ENCODE data around the gene THSD4. TPM values are rescaled to one million over a fixed set of nuclear protein-coding genes. Genes with fewer than 3 reads are reported as not detected.

Gene THSD4
- total RNA-seq, 2 experiments from 2014 or later: not detected

DNA sequence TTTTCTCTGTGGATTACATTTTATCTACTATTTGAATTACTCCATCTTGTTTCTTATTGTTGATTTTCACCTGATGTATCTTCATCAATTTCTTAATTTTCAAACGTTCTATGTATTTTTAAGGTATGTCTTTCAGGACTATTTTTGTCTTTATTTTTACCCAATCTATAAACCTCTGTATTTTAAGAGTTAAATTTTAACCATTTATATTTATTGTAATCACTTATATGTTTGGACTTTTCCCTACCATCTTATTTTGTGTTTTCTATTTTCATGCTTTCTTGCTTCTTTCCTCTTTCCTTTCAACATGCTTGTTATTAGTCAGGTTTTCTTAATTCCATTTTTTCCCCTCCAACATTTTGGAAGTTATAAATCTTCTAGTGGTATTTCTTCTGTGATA is 645.6 kb downstream of the THSD4 start:
- H3K79me2 ChIP-seq (ENCODE audit: insufficient read depth, low read depth, low read length): no peaks in the 10 kb centered on the region
- POLR2A ChIA-PET: no interaction called here
- BruUV-seq (replicated peaks): no TSS peak
- no peaks in the 10 kb centered on the region for H3K9me3 ChIP-seq (ENCODE audit: low read length)
- intact Hi-C loops (cut with micrococcal nuclease; ENCODE audit: unreplicated experiment): no loop called here
- no peak overlapping the region for H3K27ac ChIP-seq (ENCODE audit: low read depth, low read length, poor library complexity, severe bottlenecking)
- no peak overlapping the region for H2AFZ ChIP-seq (ENCODE audit: low read length)
- no peaks in the 10 kb centered on the region for H3K36me3 ChIP-seq (ENCODE audit: insufficient read depth, low read length)
- H3K4me2 ChIP-seq (ENCODE audit: low read length): no peak overlapping the region
- DNase-seq (ENCODE audit: low spot score): no peak
- H3K4me3 ChIP-seq (ENCODE audit: low read depth, low read length, poor library complexity, severe bottlenecking): no peak overlapping the region
- no peaks in the 10 kb centered on the region for H4K20me1 ChIP-seq (ENCODE audit: insufficient read depth, low read length)
- H3K9me2 ChIP-seq (ENCODE audit: insufficient read depth, low read length): no peaks in the 10 kb centered on the region
- CTCF ChIA-PET (ENCODE audit: unreplicated experiment): no interaction called here
- H3K4me1 ChIP-seq (ENCODE audit: insufficient read depth, low read length, poor library complexity, severe bottlenecking): no peaks in the 10 kb centered on the region
- TF ChIP-seq, protein P1, sequence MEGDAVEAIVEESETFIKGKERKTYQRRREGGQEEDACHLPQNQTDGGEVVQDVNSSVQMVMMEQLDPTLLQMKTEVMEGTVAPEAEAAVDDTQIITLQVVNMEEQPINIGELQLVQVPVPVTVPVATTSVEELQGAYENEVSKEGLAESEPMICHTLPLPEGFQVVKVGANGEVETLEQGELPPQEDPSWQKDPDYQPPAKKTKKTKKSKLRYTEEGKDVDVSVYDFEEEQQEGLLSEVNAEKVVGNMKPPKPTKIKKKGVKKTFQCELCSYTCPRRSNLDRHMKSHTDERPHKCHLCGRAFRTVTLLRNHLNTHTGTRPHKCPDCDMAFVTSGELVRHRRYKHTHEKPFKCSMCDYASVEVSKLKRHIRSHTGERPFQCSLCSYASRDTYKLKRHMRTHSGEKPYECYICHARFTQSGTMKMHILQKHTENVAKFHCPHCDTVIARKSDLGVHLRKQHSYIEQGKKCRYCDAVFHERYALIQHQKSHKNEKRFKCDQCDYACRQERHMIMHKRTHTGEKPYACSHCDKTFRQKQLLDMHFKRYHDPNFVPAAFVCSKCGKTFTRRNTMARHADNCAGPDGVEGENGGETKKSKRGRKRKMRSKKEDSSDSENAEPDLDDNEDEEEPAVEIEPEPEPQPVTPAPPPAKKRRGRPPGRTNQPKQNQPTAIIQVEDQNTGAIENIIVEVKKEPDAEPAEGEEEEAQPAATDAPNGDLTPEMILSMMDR (conservative IDR thresholded peaks at IDR 0.05; ENCODE audit: low read length): no peak
- no peak for TF ChIP-seq EZH2phosphoT487 (IDR thresholded peaks at IDR 0.05; ENCODE audit: borderline replicate concordance, low read depth, low read length)

DNA sequence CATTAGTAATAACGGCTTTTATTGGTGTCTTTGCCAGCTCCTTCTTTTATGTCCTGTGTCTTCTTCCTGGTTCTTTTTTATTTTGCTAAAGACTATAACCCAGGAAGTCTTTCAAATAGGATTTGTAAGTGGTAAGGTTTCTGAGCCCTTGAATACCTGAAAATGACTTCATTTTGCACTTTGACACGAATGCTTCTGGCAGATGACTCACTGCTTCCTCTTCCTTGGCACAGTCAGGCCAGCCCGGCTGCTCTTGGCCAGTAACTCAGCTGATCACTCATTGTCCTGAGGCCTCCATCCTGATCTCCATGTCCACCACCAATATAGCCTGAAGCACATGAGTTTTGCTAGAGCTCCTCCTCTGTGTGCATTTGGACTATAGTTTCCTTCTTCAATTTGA is 646.4 kb downstream of the THSD4 start:
- H3K4me3 ChIP-seq (ENCODE audit: low read depth, low read length, poor library complexity, severe bottlenecking): no peak overlapping the region
- H3K4me2 ChIP-seq (ENCODE audit: low read length): no peak overlapping the region
- H3K9me3 ChIP-seq (ENCODE audit: low read length): no peaks in the 10 kb centered on the region
- H4K20me1 ChIP-seq (ENCODE audit: insufficient read depth, low read length): no peaks in the 10 kb centered on the region
- H3K79me2 ChIP-seq (ENCODE audit: insufficient read depth, low read depth, low read length): no peaks in the 10 kb centered on the region
- H3K36me3 ChIP-seq (ENCODE audit: insufficient read depth, low read length): no peaks in the 10 kb centered on the region
- no peaks in the 10 kb centered on the region for H3K9me2 ChIP-seq (ENCODE audit: insufficient read depth, low read length)
- DNase-seq (ENCODE audit: low spot score): no peak
- CTCF ChIA-PET (ENCODE audit: unreplicated experiment): no interaction called here
- intact Hi-C loops (cut with micrococcal nuclease; ENCODE audit: unreplicated experiment): no loop called here
- no peaks in the 10 kb centered on the region for H3K4me1 ChIP-seq (ENCODE audit: insufficient read depth, low read length, poor library complexity, severe bottlenecking)
- POLR2A ChIA-PET: no interaction called here
- H3K27ac ChIP-seq (ENCODE audit: low read depth, low read length, poor library complexity, severe bottlenecking): no peak overlapping the region
- TF ChIP-seq, protein P1 (conservative IDR thresholded peaks at IDR 0.05; ENCODE audit: low read length): no peak
- TF ChIP-seq EZH2phosphoT487 (IDR thresholded peaks at IDR 0.05; ENCODE audit: borderline replicate concordance, low read depth, low read length): no peak
- no TSS peak for BruUV-seq (replicated peaks)
- H2AFZ ChIP-seq (ENCODE audit: low read length): no peak overlapping the region

DNA sequence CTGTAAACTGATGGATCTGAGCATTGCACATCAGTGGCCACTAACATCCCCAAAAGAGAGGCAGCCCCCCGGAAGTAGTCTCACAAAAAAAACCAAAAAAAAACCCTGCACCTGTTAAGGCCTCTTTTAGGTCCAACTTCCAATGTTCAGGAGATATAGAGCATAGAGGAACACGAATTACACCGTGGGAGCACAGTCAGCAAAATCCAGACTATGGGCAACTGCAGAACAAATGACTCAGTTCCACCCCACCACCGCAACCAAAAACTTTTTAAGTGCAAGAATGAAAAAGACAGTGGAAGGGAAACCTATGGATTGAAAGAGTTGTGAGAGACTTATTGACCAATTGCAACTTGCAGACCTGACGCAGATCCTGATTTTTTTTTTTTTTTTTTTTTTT is 652.9 kb downstream of the THSD4 start:
- Histone ChIP-seq H2AFZ (ENCODE audit: low read length) (no peak overlapping the region), H3K4me1 (ENCODE audit: insufficient read depth, low read length, poor library complexity, severe bottlenecking) (no peaks in the 10 kb centered on the region), H3K27ac (ENCODE audit: low read depth, low read length, poor library complexity, severe bottlenecking) (no peak overlapping the region), H3K9me3 (ENCODE audit: low read length) (no peaks in the 10 kb centered on the region), H3K79me2 (ENCODE audit: insufficient read depth, low read depth, low read length) (no peaks in the 10 kb centered on the region), H3K4me2 (ENCODE audit: low read length) (no peak overlapping the region), H3K9me2 (ENCODE audit: insufficient read depth, low read length) (no peaks in the 10 kb centered on the region), H3K36me3 (ENCODE audit: insufficient read depth, low read length) (no peaks in the 10 kb centered on the region), H3K4me3 (ENCODE audit: low read depth, low read length, poor library complexity, severe bottlenecking) (no peak overlapping the region), H4K20me1 (ENCODE audit: insufficient read depth, low read length) (no peaks in the 10 kb centered on the region)
- TF ChIP-seq, protein P1 (conservative IDR thresholded peaks at IDR 0.05; ENCODE audit: low read length): no peak
- no peak for TF ChIP-seq EZH2phosphoT487 (IDR thresholded peaks at IDR 0.05; ENCODE audit: borderline replicate concordance, low read depth, low read length)
- no TSS peak for BruUV-seq (replicated peaks)
- ChIA-PET CTCF (ENCODE audit: unreplicated experiment) (no interaction called here), POLR2A (no interaction called here)
- intact Hi-C loops (cut with micrococcal nuclease; ENCODE audit: unreplicated experiment): no loop called here
- no peak for DNase-seq (ENCODE audit: low spot score)
